Neural crest cell (in vitro differentiated cells): Measurements from ENCODE around the gene HMGXB4. TPM values are rescaled to one million over a fixed set of nuclear protein-coding genes. Genes with fewer than 3 reads are reported as not detected.

ENCODE experiments used
- DNase-seq: peaks from one replicate; pipeline ENCODE4 v3.0.0; 2021; ENCODE audit warnings: low read depth, mixed read lengths, low spot score
- H3K27ac Mint-ChIP-seq: one replicate; pipeline ENCODE4 v1.8.0; 2021; ENCODE audit warnings: mild to moderate bottlenecking, mixed read lengths; ENCODE audit not compliant: unreplicated experiment
- H3K27me3 Mint-ChIP-seq: 2 replicates; pipeline ENCODE4 v1.8.0; 2021; ENCODE audit warnings: low read depth, mild to moderate bottlenecking, mixed read lengths
- H3K36me3 Mint-ChIP-seq: 2 replicates; pipeline ENCODE4 v1.8.0; 2021; ENCODE audit warnings: low read depth, mild to moderate bottlenecking, mixed read lengths
- H3K4me1 Mint-ChIP-seq: 2 replicates; pipeline ENCODE4 v1.8.0; 2021; ENCODE audit warnings: mixed read lengths
- H3K4me3 Mint-ChIP-seq: one replicate; pipeline ENCODE4 v1.8.0; 2021; ENCODE audit warnings: mild to moderate bottlenecking, mixed read lengths
- H3K9me3 Mint-ChIP-seq: 2 replicates; pipeline ENCODE4 v1.8.0; 2021; ENCODE audit warnings: mixed read lengths
- CTCF ChIP-seq: fragments of 200-600 bp; sonication (generic); conservative IDR thresholded peaks from 2 replicates; pipeline ENCODE4 v1.5.0; 2021; ENCODE audit warnings: antibody characterized with exemption, mild to moderate bottlenecking
- total RNA-seq: library from RNA; stranded (reverse); gene quantifications from 2 replicates; pipeline ENCODE4 v1.2.1, GENCODE V29; 2021

The HMGXB4 gene
- total RNA-seq, 1 donor from 2014 or later = 44.7 TPM

GRCh38 chr22:35307372-35307771 lies 50.1 kb downstream of the HMGXB4 start:
- Mint-ChIP-seq H3K9me3 (no peaks in the 10 kb centered on the region), H3K4me3 (no peak overlapping the region), H3K4me1 (peaks cover 25% of the 10 kb centered on the region), H3K27me3 (no peaks in the 10 kb centered on the region), H3K36me3 (no peaks in the 10 kb centered on the region), H3K27ac (no peak overlapping the region)
- no peak for DNase-seq
- TF ChIP-seq CTCF = no peak

GRCh38 chr22:35307892-35308291 lies 50.6 kb downstream of the HMGXB4 start:
- TF ChIP-seq CTCF = no peak
- H3K27me3 Mint-ChIP-seq = no peaks in the 10 kb centered on the region
- H3K4me3 Mint-ChIP-seq = no peak overlapping the region
- H3K27ac Mint-ChIP-seq = no peak overlapping the region
- H3K36me3 Mint-ChIP-seq = no peaks in the 10 kb centered on the region
- peaks cover 30% of the 10 kb centered on the region for H3K4me1 Mint-ChIP-seq
- no peak for DNase-seq
- H3K9me3 Mint-ChIP-seq = no peaks in the 10 kb centered on the region

- Mint-ChIP-seq H3K27ac (no peak overlapping the region), H3K9me3 (no peaks in the 10 kb centered on the region), H3K4me3 (no peak overlapping the region), H3K36me3 (no peaks in the 10 kb centered on the region), H3K27me3 (no peaks in the 10 kb centered on the region), H3K4me1 (peaks cover 34% of the 10 kb centered on the region)
- no peak for DNase-seq
- no peak for TF ChIP-seq CTCF
Measured at GRCh38 chr22:35308480-35309021, 51.3 kb downstream of the HMGXB4 start.

- Mint-ChIP-seq H3K27me3 (no peaks in the 10 kb centered on the region), H3K36me3 (no peaks in the 10 kb centered on the region), H3K27ac (peak overlapping the region; percentile 53), H3K4me1 (peaks cover 34% of the 10 kb centered on the region), H3K4me3 (no peak overlapping the region), H3K9me3 (no peaks in the 10 kb centered on the region)
- TF ChIP-seq CTCF = no peak
- no peak for DNase-seq
Measured at GRCh38 chr22:35310556-35311550, 53.6 kb downstream of the HMGXB4 start.

GRCh38 chr22:35311551-35311999 lies 54.3 kb downstream of the HMGXB4 start:
- no peak for DNase-seq
- peaks cover 30% of the 10 kb centered on the region for H3K4me1 Mint-ChIP-seq
- H3K27ac Mint-ChIP-seq = peak overlapping the region; percentile 19
- H3K9me3 Mint-ChIP-seq = no peaks in the 10 kb centered on the region
- H3K4me3 Mint-ChIP-seq = no peak overlapping the region
- no peaks in the 10 kb centered on the region for H3K36me3 Mint-ChIP-seq
- TF ChIP-seq CTCF = no peak
- H3K27me3 Mint-ChIP-seq = no peaks in the 10 kb centered on the region
